ENCODE results near the gene ASTL.

The ASTL gene

GRCh38 chr2:96147593-96148201 is 9.4 kb upstream of the ASTL start:
- H2BK15ac ChIP-seq (ENCODE audit: low read depth, poor library complexity, severe bottlenecking): no peak overlapping the region
- DNase-seq: no peak
- H3K18ac ChIP-seq (ENCODE audit: low read depth in 1 of 2, low read length in 2 of 2): no peak overlapping the region
- no peak overlapping the region for H2AFZ ChIP-seq (ENCODE audit: low read depth, low read length)
- H4K91ac ChIP-seq (ENCODE audit: low read length): no peak overlapping the region
- H4K8ac ChIP-seq (ENCODE audit: low read length): no peak overlapping the region
- H2BK120ac ChIP-seq (ENCODE audit: low read depth, low read length): no peak overlapping the region
- H3K9me3 ChIP-seq (ENCODE audit: control insufficient read depth, low read length): no peaks in the 10 kb centered on the region
- no peak overlapping the region for H3K27ac ChIP-seq (ENCODE audit: low read length, poor library complexity, severe bottlenecking)
- no peak overlapping the region for H3K4ac ChIP-seq (ENCODE audit: low read depth in 1 of 2, low read length in 2 of 2)
- H3K79me1 ChIP-seq (replicated peaks; ENCODE audit: low read length, poor library complexity, severe bottlenecking): no peaks in the 10 kb centered on the region
- 78% methylated on average over 4 of the region's 9 CpGs for WGBS
- peaks cover 16 to 24% of the 10 kb centered on the region in 2 experiments for H3K27me3 ChIP-seq (ENCODE audit: control insufficient read depth in 1 of 2, insufficient read depth in 1 of 2, low read length in 2 of 2)
- no peak overlapping the region for H3K4me3 ChIP-seq (ENCODE audit: insufficient read depth in 1 of 2, low read depth in 1 of 2, low read length in 2 of 2)
- H3K4me1 ChIP-seq (ENCODE audit: control insufficient read depth, insufficient read depth, low read depth, low read length): peaks cover 29% of the 10 kb centered on the region
- H3K4me2 ChIP-seq (ENCODE audit: low read length, poor library complexity, severe bottlenecking): no peak overlapping the region
- H3K36me3 ChIP-seq (ENCODE audit: control insufficient read depth in 1 of 2, insufficient read depth in 2 of 2, low read depth in 1 of 2, low read length in 2 of 2): peaks cover 0 to 2% of the 10 kb centered on the region in 2 experiments
- no peak overlapping the region for H2BK12ac ChIP-seq (ENCODE audit: low read length in 2 of 2)
- no peak overlapping the region for H3K23ac ChIP-seq (ENCODE audit: low read length in 2 of 2)
- no peak overlapping the region for H3K14ac ChIP-seq (ENCODE audit: low read length in 2 of 2)
- no peak overlapping the region for H3K9ac ChIP-seq (ENCODE audit: low read length)
- H2AK5ac ChIP-seq (ENCODE audit: low read length, severe bottlenecking): no peak overlapping the region
- H2BK5ac ChIP-seq (ENCODE audit: low read depth, low read length, poor library complexity, severe bottlenecking): no peak overlapping the region

DNA sequence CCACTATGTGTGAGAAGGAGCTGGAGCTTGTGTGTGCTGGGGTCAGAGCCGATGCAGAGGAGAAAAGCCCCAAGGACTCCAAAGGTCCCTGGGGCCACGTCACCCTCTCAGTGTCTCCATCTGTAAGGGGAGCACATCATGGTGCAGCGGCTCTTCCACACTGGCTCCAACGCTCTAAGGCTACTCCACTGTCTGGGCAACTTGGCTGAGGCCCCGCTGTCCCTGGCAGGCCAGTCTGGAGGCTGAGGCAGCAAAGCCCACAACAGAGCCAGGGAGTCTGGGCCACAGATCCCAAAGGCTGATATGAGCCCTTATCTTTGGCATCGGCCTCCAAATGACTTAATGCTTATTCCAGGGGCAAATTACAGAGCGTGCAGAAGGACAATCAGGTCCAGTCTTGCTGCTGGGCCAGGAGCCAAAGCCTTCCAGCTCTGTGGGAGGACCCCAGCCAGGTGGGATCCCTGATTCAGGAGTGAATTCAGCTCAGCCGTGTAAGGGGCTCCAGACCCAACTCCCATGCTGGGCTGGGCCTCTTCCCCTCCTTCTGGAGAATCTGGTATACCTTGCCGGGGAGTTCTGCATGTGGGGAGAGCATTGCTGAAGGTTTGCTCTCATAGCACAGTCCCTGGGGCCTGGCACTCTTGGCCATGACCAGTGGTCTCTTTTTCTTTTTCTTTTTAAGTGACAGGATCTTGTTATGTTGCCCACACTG is 8.7 kb upstream of the ASTL start:
- Histone ChIP-seq H3K4me3 (ENCODE audit: insufficient read depth in 1 of 2, low read depth in 1 of 2, low read length in 2 of 2) (no peak overlapping the region), H3K79me1 (replicated peaks; ENCODE audit: low read length, poor library complexity, severe bottlenecking) (no peaks in the 10 kb centered on the region), H2BK12ac (ENCODE audit: low read length in 2 of 2) (no peak overlapping the region), H4K8ac (ENCODE audit: low read length) (no peak overlapping the region), H3K36me3 (ENCODE audit: control insufficient read depth in 1 of 2, insufficient read depth in 2 of 2, low read depth in 1 of 2, low read length in 2 of 2) (peaks cover 0 to 2% of the 10 kb centered on the region in 2 experiments), H3K4me2 (ENCODE audit: low read length, poor library complexity, severe bottlenecking) (no peak overlapping the region), H2BK15ac (ENCODE audit: low read depth, poor library complexity, severe bottlenecking) (no peak overlapping the region), H2AK5ac (ENCODE audit: low read length, severe bottlenecking) (no peak overlapping the region), H4K91ac (ENCODE audit: low read length) (no peak overlapping the region), H3K27me3 (ENCODE audit: control insufficient read depth in 1 of 2, insufficient read depth in 1 of 2, low read length in 2 of 2) (peaks cover 16 to 24% of the 10 kb centered on the region in 2 experiments), H2BK120ac (ENCODE audit: low read depth, low read length) (no peak overlapping the region), H3K27ac (ENCODE audit: low read length, poor library complexity, severe bottlenecking) (no peak overlapping the region), H3K23ac (ENCODE audit: low read length in 2 of 2) (no peak overlapping the region), H2AFZ (ENCODE audit: low read depth, low read length) (no peak overlapping the region), H3K18ac (ENCODE audit: low read depth in 1 of 2, low read length in 2 of 2) (no peak overlapping the region), H3K9me3 (ENCODE audit: control insufficient read depth, low read length) (no peaks in the 10 kb centered on the region), H2BK5ac (ENCODE audit: low read depth, low read length, poor library complexity, severe bottlenecking) (no peak overlapping the region), H3K4ac (ENCODE audit: low read depth in 1 of 2, low read length in 2 of 2) (no peak overlapping the region), H3K4me1 (ENCODE audit: control insufficient read depth, insufficient read depth, low read depth, low read length) (peaks cover 29% of the 10 kb centered on the region), H3K14ac (ENCODE audit: low read length in 2 of 2) (no peak overlapping the region), H3K9ac (ENCODE audit: low read length) (no peak overlapping the region)
- 81% methylated on average over 9 of the region's 9 CpGs for WGBS
- DNase-seq: peak; percentile 12

DNA sequence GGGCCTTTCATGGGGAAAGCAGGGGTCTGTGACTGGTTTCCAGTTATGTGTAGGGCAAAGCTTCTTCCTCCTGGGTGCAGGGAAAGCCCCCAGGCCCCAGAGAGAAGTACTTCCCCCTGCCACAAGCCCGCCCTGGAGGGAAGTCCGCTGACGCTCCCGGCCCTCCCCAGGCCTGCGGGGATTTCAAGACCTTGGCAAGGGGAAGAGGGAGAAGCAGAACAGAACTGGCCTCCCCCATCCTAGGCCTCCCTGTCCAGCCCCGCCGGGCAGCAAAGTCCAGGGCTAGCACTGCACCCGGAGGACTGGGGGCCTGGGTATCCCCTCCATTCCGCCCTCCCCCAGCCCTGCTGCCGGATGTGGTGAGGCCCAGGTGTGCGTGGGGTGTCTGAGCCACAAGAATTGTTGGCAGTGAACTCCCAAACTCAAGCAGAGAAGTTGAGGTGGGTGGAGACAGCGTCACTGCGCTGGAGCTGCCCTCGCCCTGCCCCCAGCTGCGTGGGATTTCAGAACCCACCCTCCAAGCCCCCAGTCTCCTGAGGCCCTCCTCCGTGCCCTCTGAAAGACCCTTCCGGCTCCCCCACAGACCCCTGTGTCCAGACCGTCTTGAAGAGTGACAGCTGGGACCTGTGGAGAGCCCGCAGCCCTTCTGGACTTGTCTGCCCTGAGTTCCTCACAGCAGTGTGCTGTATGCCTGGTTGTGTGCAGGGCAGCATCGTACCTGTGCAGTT is 8.0 kb upstream of the ASTL start:
- no peak overlapping the region for H3K23ac ChIP-seq (ENCODE audit: low read length in 2 of 2)
- H3K27me3 ChIP-seq (ENCODE audit: control insufficient read depth in 1 of 2, insufficient read depth in 1 of 2, low read length in 2 of 2): peaks cover 16 to 24% of the 10 kb centered on the region in 2 experiments
- H3K36me3 ChIP-seq (ENCODE audit: control insufficient read depth in 1 of 2, insufficient read depth in 2 of 2, low read depth in 1 of 2, low read length in 2 of 2): peaks cover 0 to 2% of the 10 kb centered on the region in 2 experiments
- no peak overlapping the region for H3K4me2 ChIP-seq (ENCODE audit: low read length, poor library complexity, severe bottlenecking)
- H2BK5ac ChIP-seq (ENCODE audit: low read depth, low read length, poor library complexity, severe bottlenecking): no peak overlapping the region
- H4K8ac ChIP-seq (ENCODE audit: low read length): no peak overlapping the region
- no peak overlapping the region for H2BK120ac ChIP-seq (ENCODE audit: low read depth, low read length)
- no peaks in the 10 kb centered on the region for H3K79me1 ChIP-seq (replicated peaks; ENCODE audit: low read length, poor library complexity, severe bottlenecking)
- no peak overlapping the region for H3K4ac ChIP-seq (ENCODE audit: low read depth in 1 of 2, low read length in 2 of 2)
- DNase-seq: no peak
- no peak overlapping the region for H2BK12ac ChIP-seq (ENCODE audit: low read length in 2 of 2)
- H3K4me3 ChIP-seq (ENCODE audit: insufficient read depth in 1 of 2, low read depth in 1 of 2, low read length in 2 of 2): no peak overlapping the region
- WGBS: 86% methylated on average over 20 of the region's 20 CpGs
- H4K91ac ChIP-seq (ENCODE audit: low read length): no peak overlapping the region
- H3K14ac ChIP-seq (ENCODE audit: low read length in 2 of 2): no peak overlapping the region
- H2AFZ ChIP-seq (ENCODE audit: low read depth, low read length): no peak overlapping the region
- no peak overlapping the region for H2BK15ac ChIP-seq (ENCODE audit: low read depth, poor library complexity, severe bottlenecking)
- peaks cover 29% of the 10 kb centered on the region for H3K4me1 ChIP-seq (ENCODE audit: control insufficient read depth, insufficient read depth, low read depth, low read length)
- no peak overlapping the region for H3K27ac ChIP-seq (ENCODE audit: low read length, poor library complexity, severe bottlenecking)
- H3K9me3 ChIP-seq (ENCODE audit: control insufficient read depth, low read length): no peaks in the 10 kb centered on the region
- H3K18ac ChIP-seq (ENCODE audit: low read depth in 1 of 2, low read length in 2 of 2): no peak overlapping the region
- no peak overlapping the region for H3K9ac ChIP-seq (ENCODE audit: low read length)
- H2AK5ac ChIP-seq (ENCODE audit: low read length, severe bottlenecking): no peak overlapping the region

- Histone ChIP-seq H2BK120ac (ENCODE audit: low read depth, low read length) (no peak overlapping the region), H3K18ac (ENCODE audit: low read depth in 1 of 2, low read length in 2 of 2) (no peak overlapping the region), H3K27ac (ENCODE audit: low read length, poor library complexity, severe bottlenecking) (no peak overlapping the region), H3K4me1 (ENCODE audit: control insufficient read depth, insufficient read depth, low read depth, low read length) (peaks cover 29% of the 10 kb centered on the region), H2AFZ (ENCODE audit: low read depth, low read length) (no peak overlapping the region), H3K27me3 (ENCODE audit: control insufficient read depth in 1 of 2, insufficient read depth in 1 of 2, low read length in 2 of 2) (peaks cover 16 to 24% of the 10 kb centered on the region in 2 experiments), H3K9me3 (ENCODE audit: control insufficient read depth, low read length) (no peaks in the 10 kb centered on the region), H3K79me1 (replicated peaks; ENCODE audit: low read length, poor library complexity, severe bottlenecking) (no peaks in the 10 kb centered on the region), H3K9ac (ENCODE audit: low read length) (no peak overlapping the region), H3K4ac (ENCODE audit: low read depth in 1 of 2, low read length in 2 of 2) (no peak overlapping the region), H4K91ac (ENCODE audit: low read length) (no peak overlapping the region), H2BK5ac (ENCODE audit: low read depth, low read length, poor library complexity, severe bottlenecking) (no peak overlapping the region), H3K4me3 (ENCODE audit: insufficient read depth in 1 of 2, low read depth in 1 of 2, low read length in 2 of 2) (peak overlapping the region in 1 of 2 experiments; percentile 74), H2BK15ac (ENCODE audit: low read depth, poor library complexity, severe bottlenecking) (no peak overlapping the region), H3K4me2 (ENCODE audit: low read length, poor library complexity, severe bottlenecking) (no peak overlapping the region), H2AK5ac (ENCODE audit: low read length, severe bottlenecking) (no peak overlapping the region), H3K36me3 (ENCODE audit: control insufficient read depth in 1 of 2, insufficient read depth in 2 of 2, low read depth in 1 of 2, low read length in 2 of 2) (peaks cover 0 to 2% of the 10 kb centered on the region in 2 experiments), H3K14ac (ENCODE audit: low read length in 2 of 2) (no peak overlapping the region), H4K8ac (ENCODE audit: low read length) (no peak overlapping the region), H2BK12ac (ENCODE audit: low read length in 2 of 2) (no peak overlapping the region), H3K23ac (ENCODE audit: low read length in 2 of 2) (no peak overlapping the region)
- DNase-seq: no peak
- WGBS: 75% methylated on average over 2 of the region's 3 CpGs
These were observed 7.5 kb upstream of the ASTL start for GRCh38 chr2:96145848-96146152.

Measured in mesenchymal stem cell (in vitro differentiated cells and primary cell).